ENCODE measurements around the gene SLC25A25.
A peak's percentile ranks its signal among the peaks of the same experiment; 100 is the strongest.

Gene SLC25A25

DNA sequence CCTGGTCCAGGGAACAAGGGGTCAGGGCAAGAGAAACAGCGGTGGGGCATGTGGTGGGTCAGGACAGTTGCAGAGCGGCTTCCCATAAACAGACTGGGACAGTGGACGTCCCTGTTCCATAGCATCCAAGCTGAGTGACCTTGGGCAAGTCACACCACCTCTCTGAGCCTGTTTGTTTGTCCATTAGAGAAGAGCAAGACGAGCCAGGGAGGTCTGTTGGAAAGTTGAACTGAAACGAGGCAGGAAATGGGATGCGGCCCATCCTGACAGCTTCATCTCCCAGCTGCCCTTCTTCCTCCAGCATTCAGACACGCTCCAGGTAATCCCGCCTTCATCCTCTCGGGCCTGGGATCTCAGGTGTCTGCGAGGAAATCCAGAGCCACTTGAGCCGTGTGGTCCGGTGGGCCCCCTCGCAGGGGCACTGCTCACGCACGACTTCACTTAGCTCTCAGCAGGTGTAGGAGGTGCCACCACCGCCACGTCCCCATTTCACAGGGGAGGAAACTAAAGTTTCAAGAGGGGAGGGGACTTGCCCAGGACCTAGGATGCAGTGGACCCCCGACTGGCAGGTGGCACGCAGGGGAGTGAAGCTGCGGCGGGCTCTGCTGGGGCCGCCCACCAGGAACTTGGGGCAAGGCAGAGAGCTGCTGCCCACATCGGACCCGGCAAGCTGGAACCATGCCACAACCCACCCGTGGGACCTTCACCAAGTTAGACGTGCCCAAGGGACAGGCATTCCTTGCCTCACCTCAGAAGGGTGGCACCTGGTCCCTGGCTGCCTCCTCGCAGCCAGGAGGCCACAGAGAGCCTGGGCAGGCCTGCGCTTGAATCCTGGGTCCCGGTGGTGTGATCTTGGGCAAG is 46.5 kb downstream of the SLC25A25 start:
- no peak for DNase-seq

DNA sequence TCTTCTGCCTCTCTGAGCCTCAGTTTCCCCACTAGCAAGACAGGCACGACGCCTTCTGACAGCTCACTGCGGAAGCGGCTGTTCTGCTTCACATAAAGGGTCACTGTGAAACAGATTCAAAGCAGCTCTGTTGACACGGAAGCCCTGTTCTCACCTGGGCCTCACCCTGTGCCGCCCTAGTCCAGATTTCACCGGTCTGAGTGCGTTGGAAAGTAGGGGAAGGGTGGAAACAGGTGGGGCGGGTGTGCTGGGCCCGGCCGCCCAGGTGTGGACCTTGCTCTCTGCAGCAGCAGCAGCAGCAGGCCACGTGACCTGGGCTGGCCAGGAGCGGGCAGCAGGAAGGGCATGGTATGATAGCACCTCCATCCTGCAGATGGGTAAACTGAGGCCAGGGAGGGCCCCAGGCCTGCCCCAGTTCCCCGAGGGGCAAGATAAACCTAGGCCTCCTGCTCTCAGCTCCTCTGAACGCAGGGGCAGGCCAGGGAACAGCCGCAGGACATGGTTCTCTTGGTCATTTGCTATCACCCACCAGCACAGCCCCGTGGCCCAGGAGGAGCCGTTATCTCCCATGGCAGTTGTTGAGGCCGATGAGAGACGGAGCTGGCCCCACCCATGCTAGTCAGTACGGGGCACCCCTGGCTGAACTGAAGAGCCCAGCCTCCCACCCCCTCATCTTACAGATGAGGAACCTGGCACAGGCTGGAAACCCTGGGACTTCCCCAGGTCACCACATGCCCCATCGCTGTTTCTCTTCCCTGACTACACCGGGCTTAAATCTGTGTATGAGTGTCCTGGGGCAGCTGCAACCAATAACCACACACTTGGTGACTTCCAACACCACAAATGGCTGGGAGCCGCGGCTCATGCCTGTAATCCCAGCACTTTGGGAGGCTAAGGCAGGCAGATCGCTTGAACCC is 47.4 kb downstream of the SLC25A25 start:
- DNase-seq = no peak

- no peak for DNase-seq
Measured at GRCh38 chr9:128116104-128117083, 48.4 kb downstream of the SLC25A25 start.

GRCh38 chr9:128117613-128118471 is 49.8 kb downstream of the SLC25A25 start:
- DNase-seq = peak; percentile 81

DNA sequence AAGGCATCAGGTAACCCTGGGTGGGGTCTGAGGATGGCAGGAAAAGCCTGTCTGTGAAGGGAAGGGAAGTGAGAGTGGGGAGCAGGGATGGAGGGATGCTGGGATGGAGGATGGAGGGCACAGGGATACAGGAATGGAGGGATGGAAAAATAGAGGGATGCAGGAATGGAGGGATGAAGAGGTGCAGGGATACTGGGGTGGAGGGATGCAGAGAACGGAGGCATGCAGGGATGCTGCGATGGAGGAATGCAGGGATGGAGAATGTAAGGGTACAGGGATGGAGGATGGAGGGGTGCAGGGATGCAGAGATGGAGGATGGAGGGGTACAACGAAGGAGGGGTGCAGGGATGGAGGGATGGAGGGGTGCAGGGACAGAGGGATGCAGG is 50.4 kb downstream of the SLC25A25 start:
- DNase-seq = no peak

DNA sequence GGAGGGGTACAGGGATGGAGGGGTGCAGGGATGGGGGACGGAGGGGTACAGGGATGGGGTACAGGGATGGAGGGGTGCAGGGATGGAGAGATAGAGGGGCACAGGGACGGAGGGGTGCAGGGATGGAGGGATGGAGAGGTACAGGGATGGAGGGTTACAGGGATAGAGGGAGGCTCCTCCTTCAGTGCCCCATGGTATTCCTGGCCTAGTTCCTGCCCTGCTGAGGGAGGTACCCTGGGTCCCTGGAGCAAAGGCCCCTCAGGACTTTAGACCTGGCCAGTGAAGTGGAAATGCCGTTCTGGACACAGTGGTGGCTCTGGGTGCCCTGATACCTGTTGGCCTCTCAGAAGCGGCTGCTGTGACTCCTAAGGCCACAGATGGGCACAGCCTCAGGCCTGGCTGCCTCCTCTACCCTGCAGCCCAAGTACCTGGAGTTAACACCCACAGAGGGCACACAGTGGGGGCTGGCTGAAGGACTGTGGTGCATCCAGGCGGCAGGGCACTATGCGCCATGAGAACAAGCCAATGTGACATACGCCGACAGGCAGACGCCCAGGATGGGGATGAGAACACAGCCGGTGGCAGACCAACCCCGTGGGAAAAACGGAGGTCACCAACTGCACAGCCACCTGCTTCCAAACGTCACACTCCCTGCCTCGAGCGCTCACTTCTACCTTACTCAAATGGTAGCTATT is 51.1 kb downstream of the SLC25A25 start:
- DNase-seq = no peak

DNA sequence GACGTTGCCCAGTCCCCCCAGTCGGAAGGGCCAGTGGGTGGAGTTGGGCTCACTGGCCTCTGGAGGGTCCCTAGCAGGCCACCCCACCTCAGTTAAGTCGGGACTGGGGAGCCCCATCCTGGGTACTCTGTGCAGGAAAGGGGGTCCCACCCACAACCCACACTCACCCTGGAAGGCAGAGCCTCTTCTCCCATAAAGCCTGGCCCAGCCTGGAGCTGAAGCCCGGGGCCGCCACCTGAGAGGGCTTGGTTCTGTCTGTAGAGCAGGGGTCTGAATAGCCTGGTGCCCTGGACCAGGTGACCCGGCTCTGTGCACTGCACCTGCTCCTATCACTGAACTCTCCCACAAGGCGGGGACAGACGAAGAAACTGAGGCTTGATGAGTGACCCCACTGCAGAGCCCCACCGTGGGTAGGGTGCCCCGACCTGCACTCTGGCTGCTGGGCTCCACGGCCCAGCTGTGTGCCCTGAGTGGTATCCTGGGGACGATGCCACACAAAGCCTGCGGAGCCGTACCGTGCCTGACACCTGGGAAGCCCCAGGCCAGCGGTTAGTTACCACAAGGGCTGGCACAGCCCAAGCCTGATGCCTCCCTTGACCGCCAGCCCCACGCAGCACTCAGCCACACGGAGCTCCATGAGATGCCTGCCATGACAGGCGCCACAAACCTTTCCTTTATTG is 52.2 kb downstream of the SLC25A25 start:
- DNase-seq = no peak

GRCh38 chr9:128120741-128121465 is 52.9 kb downstream of the SLC25A25 start:
- DNase-seq = no peak

GRCh38 chr9:128121466-128121810 is 53.4 kb downstream of the SLC25A25 start:
- no peak for DNase-seq

DNA sequence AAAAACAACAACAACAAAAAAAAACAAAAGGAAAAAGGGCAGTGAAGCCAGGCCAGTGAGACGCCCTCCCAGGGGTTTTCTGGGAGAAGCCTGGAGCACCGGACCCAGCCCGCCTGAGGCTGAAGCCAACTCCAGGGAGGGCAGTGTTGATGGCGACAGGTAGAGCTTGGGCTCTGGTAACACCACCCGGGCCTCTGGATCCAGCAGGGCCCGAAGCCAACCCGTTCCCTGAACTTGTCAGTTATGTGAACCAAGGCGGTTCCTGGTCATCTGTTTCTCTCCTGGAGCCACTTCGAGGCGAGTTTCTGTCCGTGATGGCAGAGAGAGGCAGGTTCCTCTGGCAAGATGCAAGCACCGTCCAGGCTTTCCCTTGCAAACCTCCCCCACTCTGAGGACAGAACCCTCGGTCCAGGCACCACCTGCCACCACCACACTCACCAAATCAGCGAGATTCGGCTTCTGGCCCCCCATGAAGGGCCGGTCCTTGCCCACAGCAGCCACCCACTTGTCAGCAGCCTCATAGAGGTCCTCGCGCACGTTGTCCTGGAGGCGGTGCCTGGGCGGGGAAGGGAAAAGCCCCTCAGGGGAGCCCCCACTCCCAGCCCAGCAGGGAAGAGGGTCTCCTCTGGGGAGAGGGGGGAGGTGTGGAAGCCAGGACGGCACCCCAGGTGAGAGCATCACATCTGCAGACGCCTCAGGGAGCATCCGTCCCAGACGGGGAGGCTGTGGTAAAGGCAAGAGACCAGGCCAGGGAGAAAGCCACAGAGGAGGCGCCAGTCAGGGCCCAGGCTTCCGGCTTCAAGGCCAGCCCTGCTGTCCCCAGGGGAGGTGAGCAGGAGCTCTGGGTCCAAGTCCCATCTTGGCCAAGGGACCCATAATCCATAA is 54.1 kb downstream of the SLC25A25 start:
- no peak for DNase-seq

- no peak for DNase-seq
Measured at GRCh38 chr9:128122809-128123175, 54.8 kb downstream of the SLC25A25 start.

- no peak for DNase-seq
Measured at GRCh38 chr9:128123451-128124080, 55.5 kb downstream of the SLC25A25 start.

- no peak for DNase-seq
Measured at GRCh38 chr9:128124451-128124850, 56.4 kb downstream of the SLC25A25 start.

DNA sequence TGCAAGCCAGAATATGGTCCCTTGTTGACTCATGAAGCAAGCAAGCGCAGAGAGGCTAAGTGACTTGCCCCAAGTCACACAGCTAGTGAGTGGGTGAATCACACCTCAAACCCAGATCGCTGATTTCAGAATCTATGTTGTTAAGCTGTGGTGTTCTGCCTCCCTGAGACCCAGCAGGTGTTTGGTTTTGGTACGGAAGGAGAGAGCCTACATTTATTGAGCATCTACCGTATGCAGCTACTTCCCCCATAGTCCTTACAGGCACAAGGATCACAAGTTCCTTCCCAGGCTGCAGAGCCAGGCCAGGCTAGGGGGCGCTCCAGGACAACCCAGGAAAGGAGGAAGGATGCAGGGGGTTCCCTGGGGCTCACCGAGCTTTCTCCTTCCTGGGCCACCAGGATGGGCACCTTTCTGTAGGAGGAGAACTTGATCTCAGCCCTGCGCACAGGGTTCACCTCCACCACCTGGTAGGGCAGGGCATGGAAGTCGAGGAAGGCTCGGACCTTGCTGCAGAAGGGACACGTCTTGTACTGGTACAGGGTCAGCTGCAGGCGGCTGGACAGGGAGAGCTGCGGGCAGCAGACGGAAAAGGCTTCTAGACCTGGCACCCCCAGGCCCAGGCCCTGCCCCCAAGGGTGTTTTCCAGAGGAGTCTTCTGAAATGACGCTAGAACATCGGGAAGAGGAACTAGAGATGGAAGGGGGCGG is 57.0 kb downstream of the SLC25A25 start:
- no peak for DNase-seq

DNA sequence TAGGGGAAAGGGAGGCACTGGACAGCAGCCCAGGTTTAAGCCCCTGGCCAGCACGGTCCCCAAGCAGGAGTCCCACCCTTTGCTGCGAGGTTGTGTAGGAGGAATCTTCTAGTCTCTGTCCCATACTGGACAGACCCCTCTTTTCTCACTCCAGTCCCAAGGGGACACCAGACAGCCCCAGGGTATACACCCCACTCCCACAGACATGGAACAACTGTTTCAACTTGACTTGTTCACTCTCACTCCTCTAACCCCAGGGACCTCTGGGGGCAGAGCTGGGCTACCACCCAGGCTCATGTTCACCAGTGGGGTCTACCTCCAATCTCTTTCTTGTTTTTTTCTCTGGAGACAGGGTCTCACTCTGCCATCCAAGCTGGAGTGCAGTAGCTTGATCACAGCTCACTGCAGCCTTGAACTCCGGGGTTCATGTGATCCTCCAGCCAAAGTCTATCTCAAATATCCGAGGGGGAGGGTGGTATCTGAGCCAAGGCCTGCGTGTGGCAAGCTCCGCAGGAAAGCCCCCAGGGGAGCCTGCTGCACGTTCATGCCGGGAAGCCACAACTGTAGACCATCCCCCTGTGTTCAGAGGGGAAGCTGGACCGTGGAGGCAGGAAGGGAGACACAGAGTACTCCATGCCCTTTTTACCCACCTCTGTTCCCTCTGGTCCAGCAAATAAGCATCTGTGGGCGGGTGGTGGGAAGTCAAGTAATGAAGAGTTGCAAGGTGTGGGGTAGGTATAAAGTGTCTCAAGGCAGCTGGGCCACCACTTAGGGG is 57.7 kb downstream of the SLC25A25 start:
- no peak for DNase-seq

GRCh38 chr9:128127568-128127989 is 59.5 kb downstream of the SLC25A25 start, which contains the start of gene PTGES2:
Gene PTGES2 (minus strand): TSS chr9:128127729. CDS start chr9:128127717, 12 bp downstream.
- peak; percentile 63 for DNase-seq

Data from T1000 (cell line).